H1 (cell line): ENCODE data around the gene MRPS34. TPM values are rescaled to one million over a fixed set of nuclear protein-coding genes. Genes with fewer than 3 reads are reported as not detected.

Experiments
- CTCF ChIA-PET: fragments of 300-600 bp; sonication (Branson Sonifier 250); formaldehyde crosslinking; loops from one replicate; lab custom pipeline; 2021; ENCODE audit not compliant: partially characterized antibody; lab: Charles Lee
- POLR2A ChIA-PET: fragments of 300-600 bp; sonication (Branson Sonifier 250); formaldehyde crosslinking; loops from one replicate; lab custom pipeline; 2021; ENCODE audit warnings: inconsistent platforms; ENCODE audit not compliant: partially characterized antibody; lab: Charles Lee
- DNase-seq, 2 experiments: peaks; one replicate each; pipeline versions ENCODE4 v3.0.0 to v3.0.0-alpha.2; 2010 to 2022; ENCODE audit warnings: low spot score in 2 of 2, low read depth in 1 of 2, mixed read lengths in 1 of 2
- FAIRE-seq: peaks from 2 replicates; lab custom pipeline; 2011; peaks lifted over from hg19 to GRCh38; lab: Jason Lieb, UNC
- H2AFZ ChIP-seq: 2 replicates; pipeline ENCODE4 v1.8.1; 2012; ENCODE audit warnings: low read length, inconsistent platforms
- H2AK5ac ChIP-seq: 2 replicates; pipeline ENCODE4 v1.6.1; 2013; ENCODE audit warnings: low read depth, low read length
- H2BK120ac ChIP-seq: replicated peaks from 2 replicates; pipeline ENCODE3; 2013; ENCODE audit warnings: low read depth, low read length, inconsistent platforms
- H2BK12ac ChIP-seq: 2 replicates; pipeline ENCODE4 v1.6.1; 2013; ENCODE audit warnings: low read depth, low read length
- H2BK15ac ChIP-seq: 2 replicates; pipeline ENCODE4 v1.6.1; 2013; ENCODE audit warnings: low read length
- H2BK20ac ChIP-seq: 2 replicates; pipeline ENCODE4 v1.6.1; 2013; ENCODE audit warnings: low read length
- H2BK5ac ChIP-seq: 2 replicates; pipeline ENCODE4 v1.6.1; 2013; ENCODE audit warnings: low read depth, low read length
- H3K14ac ChIP-seq: 2 replicates; pipeline ENCODE4 v1.6.1; 2013; ENCODE audit warnings: inconsistent platforms; ENCODE audit not compliant: insufficient read length
- H3K18ac ChIP-seq: 2 replicates; pipeline ENCODE4 v1.6.1; 2013; ENCODE audit warnings: low read length; ENCODE audit errors: extremely low read depth
- H3K23ac ChIP-seq: 2 replicates; pipeline ENCODE4 v1.6.1; 2013; ENCODE audit warnings: inconsistent platforms; ENCODE audit not compliant: insufficient read length
- H3K23me2 ChIP-seq: 2 replicates; pipeline ENCODE4 v1.6.1; 2013; ENCODE audit warnings: low read depth, low read length
- H3K27ac ChIP-seq: 2 replicates; pipeline ENCODE4 v1.6.1; 2011; ENCODE audit warnings: low read depth, low read length, inconsistent platforms
- H3K27me3 ChIP-seq, 4 experiments: replicated peaks in 1 of 4; 1 replicate in 1 of 4; 2 replicates in 3 of 4; pipeline versions ENCODE4 v1.6.1 to v1.8.1; 2011 to 2013; ENCODE audit warnings: low read length in 3 of 4, mild to moderate bottlenecking in 3 of 4, inconsistent platforms in 2 of 4, mixed read lengths in 2 of 4, moderate library complexity in 1 of 4; ENCODE audit not compliant: control insufficient read depth in 3 of 4, insufficient read depth in 3 of 4; ENCODE audit errors: extremely low read depth in 1 of 4
- H3K36me3 ChIP-seq, 4 experiments: 2 replicates each; pipeline versions ENCODE4 v1.6.1 to v1.8.1; 2011 to 2013; ENCODE audit warnings: mild to moderate bottlenecking in 4 of 4, low read length in 3 of 4, moderate library complexity in 2 of 4, control low read depth in 1 of 4, inconsistent platforms in 1 of 4; ENCODE audit not compliant: insufficient read depth in 4 of 4, control insufficient read depth in 2 of 4
- H3K4ac ChIP-seq: replicated peaks from 2 replicates; pipeline ENCODE3; 2013; ENCODE audit warnings: low read length, low read depth, mixed read lengths, inconsistent platforms; ENCODE audit not compliant: insufficient read length
- H3K4me1 ChIP-seq, 4 experiments: replicated peaks in 1 of 4; 1 replicate in 1 of 4; 2 replicates in 3 of 4; pipeline versions ENCODE4 v1.6.1 to v1.8.1; 2011 to 2013; ENCODE audit warnings: low read length in 3 of 4, inconsistent platforms in 2 of 4, mixed read lengths in 1 of 4; ENCODE audit not compliant: insufficient read depth in 4 of 4, control insufficient read depth in 3 of 4
- H3K4me2 ChIP-seq, 2 experiments: 2 replicates each; pipeline versions ENCODE4 v1.6.1 to v1.8.1; 2011 to 2013; ENCODE audit warnings: low read depth in 2 of 2, low read length in 2 of 2, control low read depth in 1 of 2, inconsistent platforms in 1 of 2, mild to moderate bottlenecking in 1 of 2; ENCODE audit not compliant: insufficient read depth in 1 of 2
- H3K4me3 ChIP-seq, 4 experiments: fragments of 200-600, 300-600 bp in 1 of 4; sonication (generic), shearing (Covaris generic), sonication (Bioruptor Twin) in 1 of 4; 2 replicates each; pipeline versions ENCODE4 v1.5.1 to v1.8.1; 2011 to 2016; ENCODE audit warnings: low read length in 4 of 4, low read depth in 3 of 4, control low read depth in 2 of 4, inconsistent platforms in 2 of 4, mild to moderate bottlenecking in 2 of 4, mixed read lengths in 1 of 4, moderate library complexity in 1 of 4; ENCODE audit not compliant: insufficient read depth in 2 of 4; ENCODE audit errors: extremely low read depth in 1 of 4
- H3K56ac ChIP-seq: replicated peaks from 2 replicates; pipeline ENCODE3; 2013; ENCODE audit warnings: low read depth, mild to moderate bottlenecking, mixed read lengths, low read length, inconsistent platforms; ENCODE audit not compliant: insufficient read length
- H3K79me1 ChIP-seq: 2 replicates; pipeline ENCODE4 v1.6.1; 2013; ENCODE audit warnings: low read depth, low read length, control low read depth
- H3K79me2 ChIP-seq, 2 experiments: 2 replicates each; pipeline versions ENCODE4 v1.6.1 to v1.8.1; 2012 to 2013; ENCODE audit warnings: low read length in 2 of 2, mild to moderate bottlenecking in 2 of 2, inconsistent platforms in 1 of 2; ENCODE audit not compliant: insufficient read depth in 2 of 2, control insufficient read depth in 1 of 2
- H3K9ac ChIP-seq, 4 experiments: replicated peaks in 1 of 4; 1 replicate in 1 of 4; 2 replicates in 3 of 4; pipeline versions ENCODE4 v1.6.1 to v1.8.1; 2011 to 2013; ENCODE audit warnings: low read depth in 3 of 4, low read length in 3 of 4, control low read depth in 2 of 4, mild to moderate bottlenecking in 2 of 4, moderate library complexity in 2 of 4, inconsistent platforms in 1 of 4; ENCODE audit errors: extremely low read depth in 1 of 4
- H3K9me3 ChIP-seq, 2 experiments: 2 replicates each; pipeline versions ENCODE4 v1.6.1 to v1.8.1; 2012 to 2013; ENCODE audit warnings: mild to moderate bottlenecking in 2 of 2, moderate library complexity in 2 of 2, control low read depth in 1 of 2, inconsistent platforms in 1 of 2, low read depth in 1 of 2, low read length in 1 of 2, mixed read lengths in 1 of 2; ENCODE audit not compliant: insufficient read depth in 2 of 2
- H4K20me1 ChIP-seq, 2 experiments: replicated peaks in 1 of 2; 2 replicates each; pipeline versions ENCODE3 to v1.8.1; 2011 to 2013; ENCODE audit warnings: inconsistent platforms in 2 of 2, low read length in 2 of 2, mild to moderate bottlenecking in 1 of 2; ENCODE audit not compliant: insufficient read depth in 2 of 2, control insufficient read depth in 1 of 2
- H4K5ac ChIP-seq: 2 replicates; pipeline ENCODE4 v1.6.1; 2013; ENCODE audit warnings: low read length, low read depth, mixed read lengths, inconsistent platforms; ENCODE audit not compliant: insufficient read length
- H4K8ac ChIP-seq: 2 replicates; pipeline ENCODE4 v1.8.0; 2013; ENCODE audit warnings: mild to moderate bottlenecking, moderate library complexity, low read length, inconsistent platforms; ENCODE audit not compliant: insufficient read depth; ENCODE audit errors: extremely low read depth
- H4K91ac ChIP-seq: replicated peaks from 2 replicates; pipeline ENCODE3; 2013; ENCODE audit warnings: low read length, mixed read lengths, inconsistent platforms; ENCODE audit not compliant: insufficient read length
- ASH2L ChIP-seq: fragments of 200-600, 300-600 bp; sonication (generic); IDR thresholded peaks from one replicate; pipeline ENCODE4 v1.7.1; 2017; ENCODE audit warnings: low read length
- BRCA1 ChIP-seq: IDR thresholded peaks from 2 replicates; pipeline ENCODE4 v1.6.1; 2012; ENCODE audit warnings: low read depth, low read length, improper control_type of control experiment
- CBX5 ChIP-seq: fragments of 300-800, 300-1000 bp; sonication (generic); IDR thresholded peaks from 2 replicates; pipeline ENCODE4 v1.7.1; 2016; ENCODE audit warnings: antibody characterized with exemption, low read length, low read depth
- GTF2F1 ChIP-seq: IDR thresholded peaks from 2 replicates; pipeline ENCODE4 v1.6.1; 2012; ENCODE audit warnings: low read depth, low read length, improper control_type of control experiment, borderline replicate concordance
- WGBS, 2 experiments: shearing (Covaris generic) in 1 of 2; methylation state at CpG; one replicate each; pipeline versions ENCODE4 v1.1.6 to v1.1.7; 2013 to 2015; ENCODE audit warnings: low lambda C conversion rate in 2 of 2, mixed read lengths in 2 of 2, inconsistent platforms in 1 of 2, low coverage in 1 of 2, missing lambda C conversion rate in 1 of 2; ENCODE audit not compliant: insufficient replicate concordance in 2 of 2, insufficient coverage in 1 of 2, insufficient read length in 1 of 2; ENCODE audit errors: extremely low coverage in 1 of 2, missing lambda C conversion rate in 1 of 2; 5-methylcytosine and 5-hydroxymethylcytosine counted together
- polyA plus RNA-seq, 7 experiments: library from polyadenylated mRNA; depleted of rRNA in 3 of 7; stranded (reverse) in 5 of 7; unstranded in 2 of 7; fragments of >200 nt in 5 of 7; fragments of 200-250 nt in 2 of 7; gene quantifications; 1 replicate in 5 of 7; 2 replicates in 1 of 7; 4 replicates in 1 of 7; pipeline versions ENCODE4 v1.2.1 to v1.2.3, GENCODE V29; 2011 to 2013; ENCODE audit warnings: missing spikeins in 2 of 7, mixed read lengths in 2 of 7
- total RNA-seq: library from RNA; stranded (reverse); fragmentation: NEBNext Ultra II Directional; extraction: Animal tissue kit (Norgen Biotek cat#: 25700); gene quantifications from 2 replicates; pipeline ENCODE4 v1.2.1, GENCODE V29; 2021

MRPS34 gene
- total and polyA plus RNA-seq, 2 of the 8 experiments (the other 6 are each of a cell fraction or from before 2014, with no cell fraction given): 168 to 252 TPM

DNA sequence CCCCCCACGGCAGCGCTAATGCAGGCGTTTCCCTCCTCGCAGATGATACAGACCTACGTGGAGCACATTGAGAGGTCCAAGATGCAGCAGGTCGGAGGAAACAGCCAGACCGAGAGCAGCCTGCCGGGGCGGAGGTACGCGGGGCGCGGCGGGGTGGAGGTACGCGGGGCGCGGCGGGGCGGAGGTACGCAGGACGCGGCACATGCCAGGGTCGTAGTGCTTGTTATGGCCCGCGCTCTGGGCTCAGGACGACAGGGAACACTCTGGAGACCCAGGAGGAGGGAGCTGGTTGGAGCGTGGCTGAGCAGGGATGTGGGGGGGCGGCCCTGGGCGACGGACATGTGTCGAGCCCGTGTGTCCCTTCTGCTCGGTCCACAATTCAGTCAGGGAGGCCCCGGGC is 43.5 kb downstream of the MRPS34 start:
- Histone ChIP-seq H2AFZ (no peak overlapping the region), H2AK5ac (no peak overlapping the region), H3K23me2 (no peaks in the 10 kb centered on the region), H4K91ac (no peak overlapping the region), H2BK20ac (no peak overlapping the region), H3K9ac (no peak overlapping the region), H4K8ac (no peak overlapping the region), H3K4me3 (no peak overlapping the region), H3K4ac (no peak overlapping the region), H3K27me3 (no peaks in the 10 kb centered on the region), H3K9me3 (peaks cover 0 to 1% of the 10 kb centered on the region in 2 experiments; a peak in 1 of 4 replicates), H3K14ac (no peak overlapping the region), H3K18ac (no peak overlapping the region), H4K20me1 (peaks cover 0 to 9% of the 10 kb centered on the region in 2 experiments), H3K23ac (no peak overlapping the region), H2BK120ac (no peak overlapping the region), H3K4me2 (no peak overlapping the region), H3K56ac (no peak overlapping the region), H3K4me1 (0 out of 7 replicates have a peak, but pooled peaks cover 0 to 2% (median 0%) of the 10 kb centered on the region in 4 experiments), H3K79me2 (no peaks in the 10 kb centered on the region; a peak in 1 of 4 replicates), H3K36me3 (peaks cover 0 to 18% (median 3%) of the 10 kb centered on the region in 4 experiments; a peak in 5 of 8 replicates), H2BK15ac (no peak overlapping the region), H3K27ac (no peak overlapping the region), H2BK12ac (no peak overlapping the region), H4K5ac (no peak overlapping the region), H2BK5ac (no peak overlapping the region), H3K79me1 (peaks cover 5% of the 10 kb centered on the region)
- DNase-seq: no peak
- 89% methylated on average over 19 of the region's 35 CpGs; no CpG with 5 or more reads in 1 of the 2 experiments for WGBS, 2 experiments
- no peak for FAIRE-seq
- CTCF ChIA-PET: interaction anchor here (2.1 kb wide), 1 partner anchor 23 kb away, joined by 5 read pairs; the partner anchor contains the start of gene MAPK8IP3
- POLR2A ChIA-PET: interaction anchor here (0.6 to 0.8 kb wide), 2 partner anchors 10 to 32 kb away, joined by 3 to 6 read pairs; no protein-coding TSS in a partner anchor
- TF ChIP-seq GTF2F1: no peak
- TF ChIP-seq ASH2L: no peak
- TF ChIP-seq CBX5: no peak
- no peak for TF ChIP-seq BRCA1
